Neural progenitor cell (in vitro differentiated cells): ENCODE data around the gene PPIA.

Experiments
- EZH2 ChIP-seq: fragments of 200-600 bp; sonication (generic); IDR thresholded peaks from 2 replicates; pipeline ENCODE4 v1.6.1; 2017; ENCODE audit warnings: antibody characterized with exemption, mild to moderate bottlenecking, moderate library complexity
- TF ChIP-seq, protein P1 (sequence below): fragments of 200-600 bp; sonication (generic); IDR thresholded peaks from 2 replicates; pipeline ENCODE4 v1.5.1; 2017; ENCODE audit warnings: antibody characterized with exemption, mild to moderate bottlenecking

- TF ChIP-seq, protein P1, sequence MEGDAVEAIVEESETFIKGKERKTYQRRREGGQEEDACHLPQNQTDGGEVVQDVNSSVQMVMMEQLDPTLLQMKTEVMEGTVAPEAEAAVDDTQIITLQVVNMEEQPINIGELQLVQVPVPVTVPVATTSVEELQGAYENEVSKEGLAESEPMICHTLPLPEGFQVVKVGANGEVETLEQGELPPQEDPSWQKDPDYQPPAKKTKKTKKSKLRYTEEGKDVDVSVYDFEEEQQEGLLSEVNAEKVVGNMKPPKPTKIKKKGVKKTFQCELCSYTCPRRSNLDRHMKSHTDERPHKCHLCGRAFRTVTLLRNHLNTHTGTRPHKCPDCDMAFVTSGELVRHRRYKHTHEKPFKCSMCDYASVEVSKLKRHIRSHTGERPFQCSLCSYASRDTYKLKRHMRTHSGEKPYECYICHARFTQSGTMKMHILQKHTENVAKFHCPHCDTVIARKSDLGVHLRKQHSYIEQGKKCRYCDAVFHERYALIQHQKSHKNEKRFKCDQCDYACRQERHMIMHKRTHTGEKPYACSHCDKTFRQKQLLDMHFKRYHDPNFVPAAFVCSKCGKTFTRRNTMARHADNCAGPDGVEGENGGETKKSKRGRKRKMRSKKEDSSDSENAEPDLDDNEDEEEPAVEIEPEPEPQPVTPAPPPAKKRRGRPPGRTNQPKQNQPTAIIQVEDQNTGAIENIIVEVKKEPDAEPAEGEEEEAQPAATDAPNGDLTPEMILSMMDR = no peak
- no peak for TF ChIP-seq EZH2
Measured at GRCh38 chr7:44750424-44750823, 46.1 kb upstream of the PPIA start.
